ENCODE data around the gene HTRA2.
A peak's percentile ranks its signal among the peaks of the same experiment; 100 is the strongest.

The HTRA2 gene

GRCh38 chr2:74535440-74535965, 5.8 kb downstream of the HTRA2 start:
- no peak for TF ChIP-seq POLR2A (IDR thresholded peaks at IDR 0.05; ENCODE audit: extremely low read depth, insufficient read length)
- TF ChIP-seq MYC (IDR thresholded peaks at IDR 0.05; ENCODE audit: low read depth, low read length), result no peak
- no peak for TF ChIP-seq MAX (IDR thresholded peaks at IDR 0.05; ENCODE audit: low read depth, low read length)
- no peak for TF ChIP-seq CTCF (IDR thresholded peaks at IDR 0.05; ENCODE audit: low read depth, low read length)
- H3K4me3 ChIP-seq (ENCODE audit: low read depth, low read length), result no peak overlapping the region
- no peak for DNase-seq (ENCODE audit: low read depth)

GRCh38 chr2:74536166-74536950, 6.6 kb downstream of the HTRA2 start:
- H3K4me3 ChIP-seq (ENCODE audit: low read depth, low read length), result no peak overlapping the region
- no peak for TF ChIP-seq MYC (IDR thresholded peaks at IDR 0.05; ENCODE audit: low read depth, low read length)
- no peak for TF ChIP-seq MAX (IDR thresholded peaks at IDR 0.05; ENCODE audit: low read depth, low read length)
- TF ChIP-seq POLR2A (IDR thresholded peaks at IDR 0.05; ENCODE audit: extremely low read depth, insufficient read length), result no peak
- no peak for TF ChIP-seq CTCF (IDR thresholded peaks at IDR 0.05; ENCODE audit: low read depth, low read length)

GRCh38 chr2:74537140-74537539, 7.4 kb downstream of the HTRA2 start:
- DNase-seq (ENCODE audit: low read depth), result no peak
- H3K4me3 ChIP-seq (ENCODE audit: low read depth, low read length), result no peak overlapping the region
- TF ChIP-seq POLR2A (IDR thresholded peaks at IDR 0.05; ENCODE audit: extremely low read depth, insufficient read length), result no peak
- TF ChIP-seq MYC (IDR thresholded peaks at IDR 0.05; ENCODE audit: low read depth, low read length), result no peak
- no peak for TF ChIP-seq CTCF (IDR thresholded peaks at IDR 0.05; ENCODE audit: low read depth, low read length)

More at GRCh38 chr2:74536166-74536950, 6.6 kb downstream of the HTRA2 start:
- no peak for DNase-seq (ENCODE audit: low read depth)

- TF ChIP-seq POLR2A (IDR thresholded peaks at IDR 0.05; ENCODE audit: extremely low read depth, insufficient read length) (no peak), MYC (IDR thresholded peaks at IDR 0.05; ENCODE audit: low read depth, low read length) (no peak), MAX (IDR thresholded peaks at IDR 0.05; ENCODE audit: low read depth, low read length) (no peak), CTCF (IDR thresholded peaks at IDR 0.05; ENCODE audit: low read depth, low read length) (no peak)
- H3K4me3 ChIP-seq (ENCODE audit: low read depth, low read length), result no peak overlapping the region
- peak; percentile 47 for DNase-seq (ENCODE audit: low read depth)
Measured at GRCh38 chr2:74538881-74539339, 9.2 kb downstream of the HTRA2 start.

- no peak overlapping the region for H3K4me3 ChIP-seq (ENCODE audit: low read depth, low read length)
- no peak for DNase-seq (ENCODE audit: low read depth)
- TF ChIP-seq MAX (IDR thresholded peaks at IDR 0.05; ENCODE audit: low read depth, low read length) (no peak), CTCF (IDR thresholded peaks at IDR 0.05; ENCODE audit: low read depth, low read length) (no peak), POLR2A (IDR thresholded peaks at IDR 0.05; ENCODE audit: extremely low read depth, insufficient read length) (no peak), MYC (IDR thresholded peaks at IDR 0.05; ENCODE audit: low read depth, low read length) (no peak)
Measured at GRCh38 chr2:74540291-74540690, 10.6 kb downstream of the HTRA2 start.
